K562 (cell line): Measurements from ENCODE around the gene DHRS11. TPM values are rescaled to one million over a fixed set of nuclear protein-coding genes. Genes with fewer than 3 reads are reported as not detected.

Experiments used
- BRCA1 ChIP-seq, 2 experiments: fragments of 450-650 bp in 1 of 2; sonication (generic) in 1 of 2; formaldehyde crosslinking in 1 of 2; IDR thresholded peaks; 2 replicates each; pipeline versions ENCODE4 v1.5.0 to v1.6.1; 2017 to 2020; ENCODE audit warnings: mild to moderate bottlenecking in 1 of 2, missing genetic modification reagents in 1 of 2
- CBFA2T3 ChIP-seq: fragments of 450-650 bp; IDR thresholded peaks from 2 replicates; pipeline ENCODE4 v1.6.1; 2017
- CBX8 ChIP-seq: fragments of 200-600 bp; sonication (generic); IDR thresholded peaks from 2 replicates; pipeline ENCODE4 v1.6.1; 2012; ENCODE audit warnings: borderline replicate concordance, mixed run types, low read depth, mild to moderate bottlenecking, moderate library complexity, mixed read lengths, low read length, control low read depth, inconsistent platforms; ENCODE audit not compliant: poor library complexity, severe bottlenecking; ENCODE audit errors: extremely low read depth
- CCAR2 ChIP-seq: fragments of 200-400 bp; formaldehyde crosslinking; IDR thresholded peaks from 2 replicates; pipeline ENCODE4 v1.6.1; 2017; ENCODE audit warnings: mild to moderate bottlenecking, low read depth, low read length
- HNRNPK ChIP-seq: fragments of 200-400 bp; formaldehyde crosslinking; IDR thresholded peaks from one replicate; pipeline ENCODE4 v1.6.1; 2018; ENCODE audit warnings: mild to moderate bottlenecking, low read depth, low read length; ENCODE audit not compliant: poor library complexity, severe bottlenecking
- KDM5B ChIP-seq: fragments of 200-600 bp; sonication (generic); IDR thresholded peaks from 2 replicates; pipeline ENCODE4 v1.6.1; 2012; ENCODE audit warnings: low read depth, mild to moderate bottlenecking, moderate library complexity, low read length, control low read depth, inconsistent platforms; ENCODE audit not compliant: insufficient replicate concordance
- MBD1 ChIP-seq: fragments of 250-450 bp; sonication (Bioruptor Pico); IDR thresholded peaks from 2 replicates; pipeline ENCODE4 v1.8.0; 2022; ENCODE audit warnings: inconsistent platforms
- NBN ChIP-seq: fragments of 450-650 bp; IDR thresholded peaks from 2 replicates; pipeline ENCODE4 v1.6.1; 2016; ENCODE audit warnings: low read depth, mild to moderate bottlenecking
- NFRKB ChIP-seq: fragments of 450-650 bp; IDR thresholded peaks from 2 replicates; pipeline ENCODE4 v1.6.1; 2016; ENCODE audit warnings: low read depth
- RFX7 ChIP-seq: fragments of 250-450 bp; sonication (Bioruptor Pico); IDR thresholded peaks from 2 replicates; pipeline ENCODE4 v1.5.1; 2021; ENCODE audit warnings: mild to moderate bottlenecking
- RNF219 ChIP-seq: fragments of 250-450 bp; sonication (Bioruptor Pico); IDR thresholded peaks from 2 replicates; pipeline ENCODE4 v1.5.0; 2022; ENCODE audit warnings: mild to moderate bottlenecking
- SETDB1 ChIP-seq: IDR thresholded peaks from one replicate; pipeline ENCODE4 v1.6.1; 2012; ENCODE audit warnings: low read length, control low read depth, inconsistent platforms
- SOX6 ChIP-seq: fragments of 450-650 bp; IDR thresholded peaks from 2 replicates; pipeline ENCODE4 v1.6.1; 2014; ENCODE audit warnings: mild to moderate bottlenecking
- STAG1 ChIP-seq: sonication (generic); formaldehyde crosslinking; IDR thresholded peaks from 2 replicates; pipeline ENCODE4 v1.5.0; 2020; ENCODE audit warnings: missing genetic modification reagents, borderline replicate concordance
- ZFP1 ChIP-seq: fragments of 450-650 bp; formaldehyde crosslinking; IDR thresholded peaks from 2 replicates; pipeline ENCODE4 v1.4.0; 2020; ENCODE audit warnings: mild to moderate bottlenecking, mixed read lengths
- ZNF253 ChIP-seq: fragments of 250-450 bp; sonication (Bioruptor Pico); conservative IDR thresholded peaks from 2 replicates; pipeline ENCODE4 v1.6.1; 2021; ENCODE audit warnings: mild to moderate bottlenecking
- ZNF354B ChIP-seq: fragments of 250-450 bp; sonication (Bioruptor Pico); IDR thresholded peaks from 2 replicates; pipeline ENCODE4 v1.4.0; 2020
- ZNF583 ChIP-seq: fragments of 250-450 bp; sonication (Bioruptor Pico); IDR thresholded peaks from 2 replicates; pipeline ENCODE4 v1.4.0; 2020
- ZNF76 ChIP-seq: fragments of 250-450 bp; sonication (Bioruptor Pico); IDR thresholded peaks from 2 replicates; pipeline ENCODE4 v1.4.0; 2020; ENCODE audit warnings: mild to moderate bottlenecking, moderate library complexity, borderline replicate concordance
- polyA plus RNA-seq, 8 experiments: library from polyadenylated mRNA; depleted of rRNA in 4 of 8; stranded (reverse) in 5 of 8; unstranded in 3 of 8; fragments of >200 nt; fragmentation: Nextera tagmentation in 2 of 8; fragmentation: Illumina TruSeq in 1 of 8; extraction: Ambion mirVana in 2 of 8; extraction: Trizol in 1 of 8; gene quantifications; 2 replicates each; pipeline versions ENCODE4 v1.2.1 to v1.2.3, GENCODE V29; 2011 to 2014; ENCODE audit warnings: inconsistent platforms in 1 of 8, missing spikeins in 1 of 8
- total RNA-seq, 7 experiments: library from RNA; depleted of rRNA in 6 of 7; stranded (reverse); fragments of >200 nt in 6 of 7; fragmentation: Illumina TruSeq in 2 of 7; extraction: Trizol in 2 of 7; gene quantifications; 2 replicates each; pipeline versions ENCODE4 v1.2.1 to v1.2.3, GENCODE V29; 2011 to 2021; ENCODE audit warnings: low replicate concordance in 1 of 7
- TF ChIP-seq, protein P1 (sequence below): fragments of 450-650 bp; conservative IDR thresholded peaks from 2 replicates; pipeline ENCODE4 v1.6.1; 2016; ENCODE audit warnings: missing genetic modification characterization, low read depth, mild to moderate bottlenecking, missing compliant biosample characterization, moderate library complexity
- TF ChIP-seq, protein P2 (sequence below): sonication (generic); formaldehyde crosslinking; IDR thresholded peaks from 2 replicates; pipeline ENCODE4 v1.8.1; 2023; ENCODE audit warnings: mild to moderate bottlenecking, missing genetic modification reagents
- TF ChIP-seq, protein P3 (sequence below), 2 experiments: fragments of 250-450 bp in 1 of 2; fragments of 450-650 bp in 1 of 2; sonication (Bioruptor Pico) in 1 of 2; IDR thresholded peaks; 2 replicates each; pipeline versions ENCODE4 v1.6.1 to v1.8.0; 2016 to 2021; ENCODE audit warnings: mild to moderate bottlenecking in 2 of 2, moderate library complexity in 2 of 2, missing compliant biosample characterization in 1 of 2, missing genetic modification characterization in 1 of 2

DHRS11 gene
- total and polyA plus RNA-seq, 9 of the 15 experiments (the other 6 are each of a cell fraction or from before 2014, with no cell fraction given) = 15.2 to 123 (median 59.8) TPM

DNA sequence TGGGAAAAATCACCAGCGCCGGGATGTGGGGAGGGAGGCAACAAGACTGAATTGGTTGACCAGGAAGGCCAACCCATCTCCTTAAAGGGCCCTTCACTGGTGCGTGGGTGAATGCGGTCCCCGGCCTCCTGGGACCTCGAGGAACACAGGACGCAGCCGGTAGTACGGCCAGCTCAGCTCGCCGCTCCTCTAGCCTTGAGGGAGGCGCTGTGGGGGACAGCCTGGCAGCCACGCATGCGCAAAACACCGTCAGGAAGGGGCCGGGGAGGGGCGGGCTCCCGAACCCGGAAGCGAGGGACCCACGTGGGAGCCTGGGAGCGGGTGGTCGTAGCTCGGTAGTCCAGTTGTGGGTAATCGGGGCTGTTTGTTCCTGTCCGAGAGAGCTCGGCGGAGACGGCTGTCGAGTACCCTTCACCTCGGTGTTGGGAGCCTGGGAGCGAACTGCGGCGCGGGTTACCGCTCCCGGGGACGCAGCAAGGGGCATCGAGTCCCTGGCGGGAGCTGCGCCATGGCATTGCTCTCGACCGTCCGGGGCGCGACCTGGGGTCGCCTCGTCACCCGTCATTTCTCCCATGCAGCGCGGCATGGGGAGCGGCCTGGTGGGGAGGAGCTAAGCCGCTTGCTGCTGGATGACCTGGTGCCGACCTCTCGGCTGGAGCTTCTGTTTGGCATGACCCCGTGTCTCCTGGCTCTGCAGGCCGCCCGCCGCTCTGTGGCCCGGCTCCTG is 9.8 kb downstream of the DHRS11 start, which contains the start of gene MRM1 (continued):
- TF ChIP-seq NBN (no peak), BRCA1 (IDR thresholded peaks at IDR 0.05) (no peak), BRCA1 (CRISPR knock-in tag; IDR thresholded peaks at IDR 0.05) (no peak), KDM5B (peak; percentile 73), STAG1 (CRISPR knock-in tag) (no peak), ZNF76 (CRISPR knock-in tag) (no peak), ZNF354B (CRISPR knock-in tag) (no peak), RFX7 (CRISPR knock-in tag) (no peak), SOX6 (0 out of 2 replicates have a peak, but pooled peaks have one; percentile 6), RNF219 (CRISPR knock-in tag) (no peak), ZNF253 (CRISPR knock-in tag) (no peak), HNRNPK (no peak), SETDB1 (no peak), NFRKB (no peak), CCAR2 (no peak), CBX8 (no peak), ZNF583 (CRISPR knock-in tag) (no peak), MBD1 (CRISPR knock-in tag) (no peak), CBFA2T3 (no peak), ZFP1 (CRISPR knock-in tag) (no peak)
- TF ChIP-seq, protein P1, sequence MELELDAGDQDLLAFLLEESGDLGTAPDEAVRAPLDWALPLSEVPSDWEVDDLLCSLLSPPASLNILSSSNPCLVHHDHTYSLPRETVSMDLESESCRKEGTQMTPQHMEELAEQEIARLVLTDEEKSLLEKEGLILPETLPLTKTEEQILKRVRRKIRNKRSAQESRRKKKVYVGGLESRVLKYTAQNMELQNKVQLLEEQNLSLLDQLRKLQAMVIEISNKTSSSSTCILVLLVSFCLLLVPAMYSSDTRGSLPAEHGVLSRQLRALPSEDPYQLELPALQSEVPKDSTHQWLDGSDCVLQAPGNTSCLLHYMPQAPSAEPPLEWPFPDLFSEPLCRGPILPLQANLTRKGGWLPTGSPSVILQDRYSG (tag) = no peak
- TF ChIP-seq, protein P2, sequence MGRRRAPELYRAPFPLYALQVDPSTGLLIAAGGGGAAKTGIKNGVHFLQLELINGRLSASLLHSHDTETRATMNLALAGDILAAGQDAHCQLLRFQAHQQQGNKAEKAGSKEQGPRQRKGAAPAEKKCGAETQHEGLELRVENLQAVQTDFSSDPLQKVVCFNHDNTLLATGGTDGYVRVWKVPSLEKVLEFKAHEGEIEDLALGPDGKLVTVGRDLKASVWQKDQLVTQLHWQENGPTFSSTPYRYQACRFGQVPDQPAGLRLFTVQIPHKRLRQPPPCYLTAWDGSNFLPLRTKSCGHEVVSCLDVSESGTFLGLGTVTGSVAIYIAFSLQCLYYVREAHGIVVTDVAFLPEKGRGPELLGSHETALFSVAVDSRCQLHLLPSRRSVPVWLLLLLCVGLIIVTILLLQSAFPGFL (CRISPR knock-in tag) = no peak
- TF ChIP-seq, protein P3, sequence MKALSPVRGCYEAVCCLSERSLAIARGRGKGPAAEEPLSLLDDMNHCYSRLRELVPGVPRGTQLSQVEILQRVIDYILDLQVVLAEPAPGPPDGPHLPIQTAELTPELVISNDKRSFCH (CRISPR knock-in tag; IDR thresholded peaks at IDR 0.05) = no peak
- TF ChIP-seq, protein P3 (tag; IDR thresholded peaks at IDR 0.05) = 0 out of 2 replicates have a peak, but pooled peaks have one; percentile 18
